OCI-LY1 (cell line): ENCODE data around the gene ANK3.

Experiments
- H2AFZ ChIP-seq: fragments of 200-600 bp; sonication (generic), shearing (Covaris generic); 2 replicates; pipeline ENCODE4 v1.6.0; 2014; ENCODE audit warnings: antibody characterized with exemption, mild to moderate bottlenecking, low read length
- H3F3A ChIP-seq: fragments of 200-600 bp; sonication (generic), shearing (Covaris generic); 2 replicates; pipeline ENCODE4 v1.6.0; 2014; ENCODE audit warnings: mild to moderate bottlenecking, antibody characterized with exemption, low read length, moderate library complexity; ENCODE audit not compliant: insufficient read depth
- H3K27ac ChIP-seq: fragments of 200-600 bp; sonication (generic); 2 replicates; pipeline ENCODE4 v1.5.1; 2014; ENCODE audit warnings: low read length, mixed run types, mild to moderate bottlenecking, low read depth; ENCODE audit not compliant: poor library complexity, severe bottlenecking
- H3K27me3 ChIP-seq: fragments of 200-600 bp; sonication (generic); 2 replicates; pipeline ENCODE4 v1.6.0; 2014; ENCODE audit warnings: antibody characterized with exemption, mild to moderate bottlenecking, low read length, moderate library complexity; ENCODE audit not compliant: insufficient read depth
- H3K36me3 ChIP-seq: fragments of 200-600 bp; sonication (generic); 2 replicates; pipeline ENCODE4 v1.6.1; 2014; ENCODE audit warnings: mild to moderate bottlenecking, antibody characterized with exemption, low read length, moderate library complexity, mixed read lengths; ENCODE audit not compliant: insufficient read depth
- H3K4me1 ChIP-seq: fragments of 200-600 bp; sonication (generic); 2 replicates; pipeline ENCODE4 v1.5.1; 2014; ENCODE audit warnings: mild to moderate bottlenecking, low read length, moderate library complexity; ENCODE audit not compliant: insufficient read depth, severe bottlenecking
- H3K4me2 ChIP-seq: fragments of 200-600 bp; sonication (generic), shearing (Covaris generic); 2 replicates; pipeline ENCODE4 v1.6.1; 2014; ENCODE audit warnings: low read length
- H3K4me3 ChIP-seq: fragments of 200-600 bp; sonication (generic); 2 replicates; pipeline ENCODE4 v1.5.1; 2014; ENCODE audit warnings: low read length, low read depth, mild to moderate bottlenecking, mixed read lengths; ENCODE audit not compliant: poor library complexity, severe bottlenecking
- H3K79me2 ChIP-seq: fragments of 200-600 bp; shearing (Covaris generic); 2 replicates; pipeline ENCODE4 v1.6.1; 2016; ENCODE audit warnings: mixed run types, low read length, mixed read lengths; ENCODE audit not compliant: insufficient read depth
- H3K9ac ChIP-seq: fragments of 200-600 bp; sonication (generic), shearing (Covaris generic); 2 replicates; pipeline ENCODE4 v1.6.1; 2014; ENCODE audit warnings: mild to moderate bottlenecking, low read length, mixed read lengths
- H3K9me2 ChIP-seq: fragments of 200-600 bp; sonication (generic), shearing (Covaris generic); 2 replicates; pipeline ENCODE4 v1.6.1; 2014; ENCODE audit warnings: low read depth, mild to moderate bottlenecking, low read length, mixed read lengths
- H3K9me3 ChIP-seq: fragments of 200-600 bp; shearing (Covaris generic); 2 replicates; pipeline ENCODE4 v1.6.1; 2014; ENCODE audit warnings: low read length, mixed read lengths
- H4K20me1 ChIP-seq: fragments of 200-600 bp; sonication (generic), shearing (Covaris generic); 2 replicates; pipeline ENCODE4 v1.6.0; 2016; ENCODE audit warnings: mild to moderate bottlenecking, low read length; ENCODE audit not compliant: insufficient read depth
- EZH2 ChIP-seq: fragments of 200-600 bp; sonication (generic), shearing (Covaris generic); IDR thresholded peaks from 2 replicates; pipeline ENCODE4 v1.8.0; 2017; ENCODE audit warnings: borderline replicate concordance, mixed run types, mild to moderate bottlenecking, antibody characterized with exemption, low read length, moderate library complexity, mixed read lengths
- TF ChIP-seq, protein P1 (sequence below): fragments of 200-600 bp; sonication (generic), shearing (Covaris generic); IDR thresholded peaks from 2 replicates; pipeline ENCODE4 v1.5.1; 2017; ENCODE audit warnings: mild to moderate bottlenecking, antibody characterized with exemption, low read length, moderate library complexity, mixed read lengths

ANK3 gene

DNA sequence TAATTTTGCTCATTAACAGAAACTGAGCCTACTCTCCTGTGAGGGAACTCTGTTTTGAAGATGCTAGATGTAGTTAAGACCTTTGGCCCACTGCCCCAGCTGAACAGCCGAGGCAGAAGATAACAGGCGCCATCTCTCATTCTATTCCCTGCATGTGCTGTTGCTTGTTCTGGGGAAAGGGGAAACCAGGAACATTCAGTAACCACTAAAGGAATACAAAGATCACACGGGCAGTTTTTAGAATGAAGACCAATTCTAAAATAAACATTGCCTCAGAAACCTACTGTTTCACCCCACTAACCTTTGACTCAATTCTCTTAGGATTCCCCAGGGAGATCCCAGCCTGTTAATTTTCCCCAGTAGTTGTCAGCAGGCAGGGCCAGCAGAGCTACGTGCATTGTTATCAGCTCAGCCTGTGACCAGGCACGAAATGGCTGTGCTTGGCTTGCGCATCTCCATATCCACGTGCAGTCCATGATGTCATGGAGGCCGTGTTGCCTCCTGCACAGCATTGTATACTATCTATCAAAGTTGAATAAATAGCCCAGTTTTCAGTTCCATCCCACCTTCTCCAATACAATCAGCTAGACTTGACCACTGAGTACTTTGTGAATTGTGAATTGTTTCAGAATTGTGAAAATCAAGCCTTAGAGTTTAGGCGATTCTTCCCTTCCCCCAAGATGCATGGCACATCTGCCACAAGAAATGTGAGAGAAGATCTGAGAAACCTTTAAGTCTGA is 36.0 kb downstream of the ANK3 start:
- H2AFZ ChIP-seq, result no peak overlapping the region
- H3K27ac ChIP-seq, result peak overlapping the region; percentile 96
- no peaks in the 10 kb centered on the region for H3K27me3 ChIP-seq
- no peaks in the 10 kb centered on the region for H3K9me2 ChIP-seq
- H3K36me3 ChIP-seq, result no peaks in the 10 kb centered on the region
- H4K20me1 ChIP-seq, result no peaks in the 10 kb centered on the region
- TF ChIP-seq, protein P1, sequence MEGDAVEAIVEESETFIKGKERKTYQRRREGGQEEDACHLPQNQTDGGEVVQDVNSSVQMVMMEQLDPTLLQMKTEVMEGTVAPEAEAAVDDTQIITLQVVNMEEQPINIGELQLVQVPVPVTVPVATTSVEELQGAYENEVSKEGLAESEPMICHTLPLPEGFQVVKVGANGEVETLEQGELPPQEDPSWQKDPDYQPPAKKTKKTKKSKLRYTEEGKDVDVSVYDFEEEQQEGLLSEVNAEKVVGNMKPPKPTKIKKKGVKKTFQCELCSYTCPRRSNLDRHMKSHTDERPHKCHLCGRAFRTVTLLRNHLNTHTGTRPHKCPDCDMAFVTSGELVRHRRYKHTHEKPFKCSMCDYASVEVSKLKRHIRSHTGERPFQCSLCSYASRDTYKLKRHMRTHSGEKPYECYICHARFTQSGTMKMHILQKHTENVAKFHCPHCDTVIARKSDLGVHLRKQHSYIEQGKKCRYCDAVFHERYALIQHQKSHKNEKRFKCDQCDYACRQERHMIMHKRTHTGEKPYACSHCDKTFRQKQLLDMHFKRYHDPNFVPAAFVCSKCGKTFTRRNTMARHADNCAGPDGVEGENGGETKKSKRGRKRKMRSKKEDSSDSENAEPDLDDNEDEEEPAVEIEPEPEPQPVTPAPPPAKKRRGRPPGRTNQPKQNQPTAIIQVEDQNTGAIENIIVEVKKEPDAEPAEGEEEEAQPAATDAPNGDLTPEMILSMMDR, result no peak
- no peak for TF ChIP-seq EZH2
- H3K79me2 ChIP-seq, result peaks cover 15% of the 10 kb centered on the region; the same call in 1 of the 2 replicates
- H3F3A ChIP-seq, result no peaks in the 10 kb centered on the region
- peak overlapping the region; percentile 35; the same call in 1 of the 2 replicates for H3K9ac ChIP-seq
- H3K4me3 ChIP-seq, result peak overlapping the region; percentile 6
- no peaks in the 10 kb centered on the region for H3K9me3 ChIP-seq
- peak overlapping the region; percentile 49; the same call in 1 of the 2 replicates for H3K4me2 ChIP-seq
- peaks cover 92% of the 10 kb centered on the region for H3K4me1 ChIP-seq

DNA sequence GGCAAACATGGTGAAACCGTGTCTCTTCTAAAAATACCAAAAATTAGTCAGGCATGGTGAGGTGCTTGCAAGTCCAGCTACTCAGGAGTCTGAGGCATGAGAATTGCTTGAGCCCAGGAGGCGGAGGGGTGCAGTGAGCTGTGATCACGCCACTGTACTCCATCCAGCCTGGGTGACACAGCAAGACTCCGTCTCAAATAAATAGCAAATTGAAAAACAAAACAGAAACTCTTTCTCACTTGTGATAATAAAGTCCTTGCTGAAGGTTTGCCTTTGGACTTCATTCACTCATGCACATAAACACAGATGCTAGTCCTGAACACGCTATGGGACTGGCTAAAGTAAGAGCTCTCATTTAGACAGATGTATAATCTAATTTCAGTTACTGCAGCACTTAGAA is 37.6 kb downstream of the ANK3 start:
- H3K36me3 ChIP-seq, result no peaks in the 10 kb centered on the region
- peak overlapping the region; percentile 96 for H3K27ac ChIP-seq
- H3F3A ChIP-seq, result no peaks in the 10 kb centered on the region
- H3K4me2 ChIP-seq, result peak overlapping the region; percentile 49; the same call in 1 of the 2 replicates
- H3K79me2 ChIP-seq, result peaks cover 15% of the 10 kb centered on the region; the same call in 1 of the 2 replicates
- TF ChIP-seq, protein P1, result no peak
- TF ChIP-seq EZH2, result no peak
- no peaks in the 10 kb centered on the region for H4K20me1 ChIP-seq
- H3K9ac ChIP-seq, result peak overlapping the region; percentile 55; the same call in 1 of the 2 replicates
- H3K9me2 ChIP-seq, result no peaks in the 10 kb centered on the region
- H2AFZ ChIP-seq, result no peak overlapping the region
- peak overlapping the region; percentile 32 for H3K4me3 ChIP-seq
- no peaks in the 10 kb centered on the region for H3K9me3 ChIP-seq
- no peaks in the 10 kb centered on the region for H3K27me3 ChIP-seq
- peaks cover 96% of the 10 kb centered on the region for H3K4me1 ChIP-seq

DNA sequence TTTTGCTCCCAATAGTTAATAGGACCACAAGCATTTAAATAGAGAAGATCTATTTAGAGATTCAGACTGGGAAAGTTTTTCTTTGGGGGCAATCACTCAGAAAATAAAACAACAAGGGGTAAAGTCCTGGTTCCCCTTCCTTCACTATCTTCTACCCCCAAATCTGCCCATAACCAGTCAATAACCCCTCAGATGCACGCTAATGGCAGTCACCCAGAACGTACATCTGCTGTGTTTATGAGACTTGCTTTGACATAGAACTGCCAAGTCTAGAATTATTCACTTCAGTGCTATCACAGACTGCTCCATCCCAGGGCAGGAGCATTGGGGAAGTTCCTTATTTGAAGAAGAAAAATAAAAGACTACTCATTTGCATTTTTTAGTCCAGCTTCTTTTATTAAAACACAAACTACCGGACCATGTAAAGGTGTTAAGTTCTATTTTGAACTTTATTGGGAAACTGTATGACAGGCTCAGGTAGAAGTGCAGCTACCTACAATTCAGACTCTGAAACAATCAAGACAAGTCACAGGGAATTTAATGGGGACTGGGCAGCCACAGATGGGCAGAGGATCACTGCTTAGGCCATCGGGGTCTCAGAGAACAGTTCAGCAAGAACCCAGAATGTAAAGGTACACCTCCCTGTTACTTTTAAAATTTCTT is 38.4 kb downstream of the ANK3 start:
- no peaks in the 10 kb centered on the region for H3K9me3 ChIP-seq
- H3K27ac ChIP-seq, result peak overlapping the region; percentile 96
- H3K79me2 ChIP-seq, result peaks cover 15% of the 10 kb centered on the region; the same call in 1 of the 2 replicates
- TF ChIP-seq EZH2, result no peak
- TF ChIP-seq, protein P1, result no peak
- H3K36me3 ChIP-seq, result no peaks in the 10 kb centered on the region
- H3K4me1 ChIP-seq, result peaks cover 100% of the 10 kb centered on the region
- peak overlapping the region; percentile 32 for H3K4me3 ChIP-seq
- H3K9me2 ChIP-seq, result no peaks in the 10 kb centered on the region
- H3K4me2 ChIP-seq, result peak overlapping the region; percentile 49
- H3F3A ChIP-seq, result no peaks in the 10 kb centered on the region
- H4K20me1 ChIP-seq, result no peaks in the 10 kb centered on the region
- peak overlapping the region; percentile 62; the same call in 1 of the 2 replicates for H3K9ac ChIP-seq
- no peaks in the 10 kb centered on the region for H3K27me3 ChIP-seq
- H2AFZ ChIP-seq, result no peak overlapping the region
